ENCODE results near the gene PIK3R5.

PIK3R5 gene

GRCh38 chr17:8879410-8879809, 86.1 kb downstream of the PIK3R5 start:
- Histone ChIP-seq H3K27me3 (ENCODE audit: control insufficient read depth, insufficient read depth, low read length) (no peaks in the 10 kb centered on the region), H3K36me3 (ENCODE audit: control insufficient read depth, low read depth, low read length) (no peaks in the 10 kb centered on the region), H3K9ac (ENCODE audit: low read length) (no peak overlapping the region), H3K4me3 (ENCODE audit: low read length) (no peak overlapping the region), H3K4me1 (ENCODE audit: control insufficient read depth, low read depth, low read length) (no peaks in the 10 kb centered on the region), H3K9me3 (ENCODE audit: control insufficient read depth, low read depth, low read length) (no peaks in the 10 kb centered on the region), H3K27ac (ENCODE audit: low read length) (no peak overlapping the region)

GRCh38 chr17:8877984-8878383, 87.5 kb downstream of the PIK3R5 start:
- H3K27me3 ChIP-seq (ENCODE audit: control insufficient read depth, insufficient read depth, low read length): no peaks in the 10 kb centered on the region
- H3K27ac ChIP-seq (ENCODE audit: low read length): no peak overlapping the region
- no peaks in the 10 kb centered on the region for H3K9me3 ChIP-seq (ENCODE audit: control insufficient read depth, low read depth, low read length)
- no peak overlapping the region for H3K4me3 ChIP-seq (ENCODE audit: low read length)
- H3K36me3 ChIP-seq (ENCODE audit: control insufficient read depth, low read depth, low read length): no peaks in the 10 kb centered on the region
- H3K4me1 ChIP-seq (ENCODE audit: control insufficient read depth, low read depth, low read length): no peaks in the 10 kb centered on the region
- H3K9ac ChIP-seq (ENCODE audit: low read length): no peak overlapping the region

GRCh38 chr17:8875957-8876356, 89.5 kb downstream of the PIK3R5 start:
- Histone ChIP-seq H3K4me3 (ENCODE audit: low read length) (no peak overlapping the region), H3K27me3 (ENCODE audit: control insufficient read depth, insufficient read depth, low read length) (no peaks in the 10 kb centered on the region), H3K4me1 (ENCODE audit: control insufficient read depth, low read depth, low read length) (no peaks in the 10 kb centered on the region), H3K9me3 (ENCODE audit: control insufficient read depth, low read depth, low read length) (no peaks in the 10 kb centered on the region), H3K9ac (ENCODE audit: low read length) (no peak overlapping the region), H3K27ac (ENCODE audit: low read length) (no peak overlapping the region), H3K36me3 (ENCODE audit: control insufficient read depth, low read depth, low read length) (no peaks in the 10 kb centered on the region)

- H3K4me1 ChIP-seq (ENCODE audit: control insufficient read depth, low read depth, low read length): no peaks in the 10 kb centered on the region
- H3K27ac ChIP-seq (ENCODE audit: low read length): no peak overlapping the region
- no peak overlapping the region for H3K4me3 ChIP-seq (ENCODE audit: low read length)
- no peaks in the 10 kb centered on the region for H3K9me3 ChIP-seq (ENCODE audit: control insufficient read depth, low read depth, low read length)
- no peaks in the 10 kb centered on the region for H3K27me3 ChIP-seq (ENCODE audit: control insufficient read depth, insufficient read depth, low read length)
- no peak overlapping the region for H3K9ac ChIP-seq (ENCODE audit: low read length)
- H3K36me3 ChIP-seq (ENCODE audit: control insufficient read depth, low read depth, low read length): no peaks in the 10 kb centered on the region
These were observed 90.1 kb downstream of the PIK3R5 start for GRCh38 chr17:8875436-8875835.

- H3K9me3 ChIP-seq (ENCODE audit: control insufficient read depth, low read depth, low read length): no peaks in the 10 kb centered on the region
- no peak overlapping the region for H3K27ac ChIP-seq (ENCODE audit: low read length)
- H3K4me1 ChIP-seq (ENCODE audit: control insufficient read depth, low read depth, low read length): no peaks in the 10 kb centered on the region
- H3K4me3 ChIP-seq (ENCODE audit: low read length): no peak overlapping the region
- no peaks in the 10 kb centered on the region for H3K36me3 ChIP-seq (ENCODE audit: control insufficient read depth, low read depth, low read length)
- H3K9ac ChIP-seq (ENCODE audit: low read length): no peak overlapping the region
- H3K27me3 ChIP-seq (ENCODE audit: control insufficient read depth, insufficient read depth, low read length): no peaks in the 10 kb centered on the region
These were observed 91.4 kb downstream of the PIK3R5 start for GRCh38 chr17:8873801-8874715.

- Histone ChIP-seq H3K4me1 (ENCODE audit: control insufficient read depth, low read depth, low read length) (no peaks in the 10 kb centered on the region), H3K9ac (ENCODE audit: low read length) (no peak overlapping the region), H3K9me3 (ENCODE audit: control insufficient read depth, low read depth, low read length) (no peaks in the 10 kb centered on the region), H3K4me3 (ENCODE audit: low read length) (no peak overlapping the region), H3K27ac (ENCODE audit: low read length) (no peak overlapping the region), H3K36me3 (ENCODE audit: control insufficient read depth, low read depth, low read length) (no peaks in the 10 kb centered on the region), H3K27me3 (ENCODE audit: control insufficient read depth, insufficient read depth, low read length) (no peaks in the 10 kb centered on the region)
These were observed 92.6 kb downstream of the PIK3R5 start for GRCh38 chr17:8872705-8873435.

GRCh38 chr17:8872036-8872704, 93.3 kb downstream of the PIK3R5 start:
- Histone ChIP-seq H3K27me3 (ENCODE audit: control insufficient read depth, insufficient read depth, low read length) (no peaks in the 10 kb centered on the region), H3K36me3 (ENCODE audit: control insufficient read depth, low read depth, low read length) (no peaks in the 10 kb centered on the region), H3K9me3 (ENCODE audit: control insufficient read depth, low read depth, low read length) (no peaks in the 10 kb centered on the region), H3K27ac (ENCODE audit: low read length) (no peak overlapping the region), H3K4me3 (ENCODE audit: low read length) (no peak overlapping the region), H3K4me1 (ENCODE audit: control insufficient read depth, low read depth, low read length) (no peaks in the 10 kb centered on the region), H3K9ac (ENCODE audit: low read length) (no peak overlapping the region)

- Histone ChIP-seq H3K27me3 (ENCODE audit: control insufficient read depth, insufficient read depth, low read length) (no peaks in the 10 kb centered on the region), H3K9ac (ENCODE audit: low read length) (no peak overlapping the region), H3K4me1 (ENCODE audit: control insufficient read depth, low read depth, low read length) (no peaks in the 10 kb centered on the region), H3K36me3 (ENCODE audit: control insufficient read depth, low read depth, low read length) (no peaks in the 10 kb centered on the region), H3K9me3 (ENCODE audit: control insufficient read depth, low read depth, low read length) (no peaks in the 10 kb centered on the region), H3K4me3 (ENCODE audit: low read length) (no peak overlapping the region), H3K27ac (ENCODE audit: low read length) (no peak overlapping the region)
These were observed 94.4 kb downstream of the PIK3R5 start for GRCh38 chr17:8871081-8871581.

GRCh38 chr17:8870406-8871040, 95.0 kb downstream of the PIK3R5 start:
- no peak overlapping the region for H3K27ac ChIP-seq (ENCODE audit: low read length)
- H3K4me1 ChIP-seq (ENCODE audit: control insufficient read depth, low read depth, low read length): no peaks in the 10 kb centered on the region
- H3K9me3 ChIP-seq (ENCODE audit: control insufficient read depth, low read depth, low read length): no peaks in the 10 kb centered on the region
- no peak overlapping the region for H3K4me3 ChIP-seq (ENCODE audit: low read length)
- no peak overlapping the region for H3K9ac ChIP-seq (ENCODE audit: low read length)
- no peaks in the 10 kb centered on the region for H3K36me3 ChIP-seq (ENCODE audit: control insufficient read depth, low read depth, low read length)
- no peaks in the 10 kb centered on the region for H3K27me3 ChIP-seq (ENCODE audit: control insufficient read depth, insufficient read depth, low read length)

- Histone ChIP-seq H3K4me1 (ENCODE audit: control insufficient read depth, low read depth, low read length) (no peaks in the 10 kb centered on the region), H3K4me3 (ENCODE audit: low read length) (no peak overlapping the region), H3K9me3 (ENCODE audit: control insufficient read depth, low read depth, low read length) (no peaks in the 10 kb centered on the region), H3K9ac (ENCODE audit: low read length) (no peak overlapping the region), H3K36me3 (ENCODE audit: control insufficient read depth, low read depth, low read length) (no peaks in the 10 kb centered on the region), H3K27me3 (ENCODE audit: control insufficient read depth, insufficient read depth, low read length) (no peaks in the 10 kb centered on the region), H3K27ac (ENCODE audit: low read length) (no peak overlapping the region)
These were observed 96.2 kb downstream of the PIK3R5 start for GRCh38 chr17:8869114-8869815.
